ENCODE data around the gene PANK1. TPM values are rescaled to one million over a fixed set of nuclear protein-coding genes. Genes with fewer than 3 reads are reported as not detected.

The PANK1 gene
- total and polyA plus RNA-seq, 2 of the 8 experiments (the other 6 are each of a cell fraction or from before 2014, with no cell fraction given), result 18.5 to 40.4 TPM

DNA sequence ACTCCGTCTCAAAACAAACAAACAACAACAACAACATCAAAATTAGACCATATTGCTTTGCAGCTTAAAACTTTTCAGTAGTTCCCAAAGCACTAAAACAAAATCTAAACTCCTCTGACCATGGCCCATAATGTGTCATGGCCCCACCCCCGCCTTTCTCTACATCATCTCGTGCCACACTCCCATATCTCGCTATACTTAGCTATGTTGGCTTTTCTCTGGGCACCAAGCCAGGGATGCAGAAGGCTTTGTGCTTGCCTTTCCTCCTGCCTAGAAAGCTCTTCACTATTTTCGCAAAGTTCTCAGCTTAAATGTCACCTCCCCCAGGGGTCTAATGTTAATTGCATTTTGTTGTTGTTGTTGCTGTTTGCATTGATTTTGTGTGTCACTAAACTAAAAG is 94.5 kb downstream of the PANK1 start:
- H3K27ac ChIP-seq (ENCODE audit: low read depth, low read length), result no peak overlapping the region
- DNase-seq (ENCODE audit: low read depth in 1 of 2, low spot score in 2 of 2), result no peak
- WGBS, 2 experiments (ENCODE audit: extremely low coverage in 1 of 2, insufficient coverage in 1 of 2, insufficient read length in 1 of 2, insufficient replicate concordance in 2 of 2, low coverage in 1 of 2, low lambda C conversion rate in 2 of 2, missing lambda C conversion rate in 1 of 2), result 87% methylated on average over 5 of the region's 5 CpGs; no CpG with 5 or more reads in 1 of the 2 experiments
- no peaks in the 10 kb centered on the region for H3K27me3 ChIP-seq (replicated peaks in 1 of 4; ENCODE audit: control insufficient read depth in 3 of 4, extremely low read depth in 1 of 4, insufficient read depth in 3 of 4, low read length in 3 of 4)
- H3K14ac ChIP-seq (ENCODE audit: insufficient read length), result no peak overlapping the region
- no peak overlapping the region for H3K18ac ChIP-seq (ENCODE audit: extremely low read depth, low read length)
- no peaks in the 10 kb centered on the region for H3K9me3 ChIP-seq (ENCODE audit: insufficient read depth in 2 of 2, low read depth in 1 of 2, low read length in 1 of 2)
- H3K9ac ChIP-seq (replicated peaks in 1 of 4; ENCODE audit: extremely low read depth in 1 of 4, low read depth in 3 of 4, low read length in 3 of 4), result no peak overlapping the region
- no peak overlapping the region for H4K91ac ChIP-seq (replicated peaks; ENCODE audit: insufficient read length, low read length)
- no peak overlapping the region for H4K5ac ChIP-seq (ENCODE audit: insufficient read length, low read depth, low read length)
- no peaks in the 10 kb centered on the region for H3K4me1 ChIP-seq (replicated peaks in 1 of 4; ENCODE audit: control insufficient read depth in 3 of 4, insufficient read depth in 4 of 4, low read length in 3 of 4)
- no peak overlapping the region for H2AFZ ChIP-seq (ENCODE audit: low read length)
- no peaks in the 10 kb centered on the region for H4K20me1 ChIP-seq (replicated peaks in 1 of 2; ENCODE audit: control insufficient read depth in 1 of 2, insufficient read depth in 2 of 2, low read length in 2 of 2)
- CTCF ChIA-PET (ENCODE audit: partially characterized antibody), result interaction anchor here (0.7 to 1.6 kb wide), 6 partner anchors 12 to 1741 kb away, joined by 3 to 5 read pairs (median 4); no protein-coding TSS in a partner anchor
- FAIRE-seq, result no peak
- H3K79me1 ChIP-seq (ENCODE audit: low read depth, low read length), result no peaks in the 10 kb centered on the region
- H3K23ac ChIP-seq (ENCODE audit: insufficient read length), result no peak overlapping the region
- no peak overlapping the region for H3K4me2 ChIP-seq (ENCODE audit: insufficient read depth in 1 of 2, low read depth in 2 of 2, low read length in 2 of 2)
- H2BK120ac ChIP-seq (replicated peaks; ENCODE audit: low read depth, low read length), result no peak overlapping the region
- POLR2A ChIA-PET (ENCODE audit: partially characterized antibody), result no interaction called here
- H3K23me2 ChIP-seq (ENCODE audit: low read depth, low read length), result no peaks in the 10 kb centered on the region
- H4K8ac ChIP-seq (ENCODE audit: extremely low read depth, insufficient read depth, low read length), result no peak overlapping the region
- no peak overlapping the region for H2BK12ac ChIP-seq (ENCODE audit: low read depth, low read length)
- H2BK5ac ChIP-seq (ENCODE audit: low read depth, low read length), result no peak overlapping the region
- no peaks in the 10 kb centered on the region for H3K79me2 ChIP-seq (ENCODE audit: control insufficient read depth in 1 of 2, insufficient read depth in 2 of 2, low read length in 2 of 2)
- H3K4ac ChIP-seq (replicated peaks; ENCODE audit: insufficient read length, low read depth, low read length), result no peak overlapping the region
- no peak overlapping the region for H2BK15ac ChIP-seq (ENCODE audit: low read length)
- no peak overlapping the region for H2AK5ac ChIP-seq (ENCODE audit: low read depth, low read length)
- H3K4me3 ChIP-seq (ENCODE audit: extremely low read depth in 1 of 4, insufficient read depth in 2 of 4, low read depth in 3 of 4, low read length in 4 of 4), result no peak overlapping the region
- H2BK20ac ChIP-seq (ENCODE audit: low read length), result no peak overlapping the region
- no peak overlapping the region for H3K56ac ChIP-seq (replicated peaks; ENCODE audit: insufficient read length, low read depth, low read length)
- TF ChIP-seq TAF7 (optimal IDR thresholded peaks at IDR 0.05; ENCODE audit: borderline replicate concordance, low read depth, low read length), result no peak
- no peak for TF ChIP-seq EGR1 (IDR thresholded peaks at IDR 0.05; ENCODE audit: borderline replicate concordance, low read depth, low read length)
- no peak for TF ChIP-seq SP1 (IDR thresholded peaks at IDR 0.05; ENCODE audit: low read depth, low read length)
- TF ChIP-seq GTF2F1 (IDR thresholded peaks at IDR 0.05; ENCODE audit: borderline replicate concordance, low read depth, low read length), result no peak
- no peak for TF ChIP-seq RBBP5 (IDR thresholded peaks at IDR 0.05; ENCODE audit: borderline replicate concordance, low read depth, low read length)
- no peak for TF ChIP-seq NRF1 (IDR thresholded peaks at IDR 0.05; ENCODE audit: low read depth, low read length)
- TF ChIP-seq CBX8 (IDR thresholded peaks at IDR 0.05; ENCODE audit: borderline replicate concordance, low read depth, low read length), result no peak
- no peak for TF ChIP-seq BACH1 (IDR thresholded peaks at IDR 0.05; ENCODE audit: low read length)
- no peak for TF ChIP-seq KDM1A (IDR thresholded peaks at IDR 0.05; ENCODE audit: borderline replicate concordance, low read length)
- no peak for TF ChIP-seq TEAD4 (IDR thresholded peaks at IDR 0.05; ENCODE audit: low read depth, low read length)
- H3K36me3 ChIP-seq (ENCODE audit: control insufficient read depth in 2 of 4, insufficient read depth in 4 of 4, low read length in 3 of 4), result no peaks in the 10 kb centered on the region

Measured in H1 (cell line).